ENCODE results near the gene TVP23C.
"Not testable (repeated sequence)": the region's sequence is repeated elsewhere in the genome, so short reads cannot be mapped to it uniquely, and the experiment has no call there.

- not testable (repeated sequence) for TF ChIP-seq POLR2A (IDR thresholded peaks at IDR 0.05; ENCODE audit: low read length); GATA1 (IDR thresholded peaks at IDR 0.05; ENCODE audit: low read depth, low read length)
Measured at GRCh38 chr17:15552932-15553331, 10.4 kb downstream of the TVP23C start.

Data from erythroblast (primary cell).